Measurements from ENCODE around the gene RHOD. TPM values are rescaled to one million over a fixed set of nuclear protein-coding genes. Genes with fewer than 3 reads are reported as not detected.

RHOD gene
- total RNA-seq, 4 donors from 2014 or later: 27.8 to 85.2 (median 56.8) TPM

DNA sequence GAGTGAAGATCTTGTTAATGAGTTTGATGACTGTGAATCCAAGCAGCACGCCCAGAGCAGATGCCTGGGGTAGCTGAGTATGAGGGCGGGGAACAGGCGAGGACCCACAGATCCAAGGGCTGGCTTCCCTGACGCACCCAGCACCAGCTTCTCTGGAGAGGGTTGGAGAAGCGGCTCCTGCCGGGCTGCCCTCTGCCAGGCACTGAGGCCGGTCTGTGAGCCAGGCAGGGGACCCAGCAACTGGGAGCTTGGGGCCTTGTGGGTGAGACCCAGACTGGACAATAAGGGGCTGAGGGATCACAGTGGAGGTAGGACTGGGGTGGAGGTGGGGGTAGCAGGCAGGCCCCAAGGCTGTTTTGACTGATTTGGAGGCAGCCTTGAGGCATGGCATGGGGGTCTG is 42.3 kb upstream of the RHOD start:
- TF ChIP-seq POLR2A (IDR thresholded peaks at IDR 0.05): no peak
- TF ChIP-seq, protein P1, sequence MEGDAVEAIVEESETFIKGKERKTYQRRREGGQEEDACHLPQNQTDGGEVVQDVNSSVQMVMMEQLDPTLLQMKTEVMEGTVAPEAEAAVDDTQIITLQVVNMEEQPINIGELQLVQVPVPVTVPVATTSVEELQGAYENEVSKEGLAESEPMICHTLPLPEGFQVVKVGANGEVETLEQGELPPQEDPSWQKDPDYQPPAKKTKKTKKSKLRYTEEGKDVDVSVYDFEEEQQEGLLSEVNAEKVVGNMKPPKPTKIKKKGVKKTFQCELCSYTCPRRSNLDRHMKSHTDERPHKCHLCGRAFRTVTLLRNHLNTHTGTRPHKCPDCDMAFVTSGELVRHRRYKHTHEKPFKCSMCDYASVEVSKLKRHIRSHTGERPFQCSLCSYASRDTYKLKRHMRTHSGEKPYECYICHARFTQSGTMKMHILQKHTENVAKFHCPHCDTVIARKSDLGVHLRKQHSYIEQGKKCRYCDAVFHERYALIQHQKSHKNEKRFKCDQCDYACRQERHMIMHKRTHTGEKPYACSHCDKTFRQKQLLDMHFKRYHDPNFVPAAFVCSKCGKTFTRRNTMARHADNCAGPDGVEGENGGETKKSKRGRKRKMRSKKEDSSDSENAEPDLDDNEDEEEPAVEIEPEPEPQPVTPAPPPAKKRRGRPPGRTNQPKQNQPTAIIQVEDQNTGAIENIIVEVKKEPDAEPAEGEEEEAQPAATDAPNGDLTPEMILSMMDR (IDR thresholded peaks at IDR 0.05): no peak
- WGBS, 2 donors: 93 to 94% methylated on average over 3 to 5 of the region's 7 CpGs
- Histone ChIP-seq H3K4me3 (replicated peaks in 1 of 3) (no peak overlapping the region), H3K4me1 (no peaks in the 10 kb centered on the region), H3K36me3 (no peaks in the 10 kb centered on the region), H3K27me3 (no peaks in the 10 kb centered on the region), H3K27ac (no peak overlapping the region), H3K9me3 (no peaks in the 10 kb centered on the region)
- intact Hi-C loops (cut with DNase I): no loop called here
- DNase-seq: no peak

GRCh38 chr11:67015048-67015447 is 41.6 kb upstream of the RHOD start:
- H3K36me3 ChIP-seq: no peaks in the 10 kb centered on the region
- no peak overlapping the region for H3K4me3 ChIP-seq (replicated peaks in 1 of 3)
- intact Hi-C loops (cut with DNase I): no loop called here

DNA sequence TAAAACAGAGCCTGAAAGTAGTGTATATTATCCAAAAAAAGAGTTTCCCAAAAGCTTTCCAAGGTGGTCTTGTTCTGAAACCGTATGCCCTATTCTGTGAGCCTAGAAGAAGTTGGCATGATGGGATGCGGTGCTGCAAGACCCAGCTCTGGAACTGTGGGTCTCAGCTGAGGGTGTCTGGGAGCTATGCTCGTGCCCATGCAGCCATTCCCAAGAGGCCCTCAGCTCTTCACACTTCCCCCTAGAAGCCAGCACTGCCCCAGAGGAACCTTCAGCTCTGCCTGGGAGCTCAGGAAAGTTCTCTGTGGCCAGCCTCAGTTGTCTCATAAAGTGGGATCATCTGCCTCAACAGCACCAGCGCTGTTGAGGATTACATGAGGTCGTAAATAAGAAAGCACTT is 40.1 kb upstream of the RHOD start:
- intact Hi-C loops (cut with DNase I): no loop called here
- WGBS, 2 donors: 81 to 90% methylated on average over 5 of the region's 5 CpGs
- H3K9me3 ChIP-seq: no peaks in the 10 kb centered on the region

More at GRCh38 chr11:67015048-67015447, 41.6 kb upstream of the RHOD start:
- TF ChIP-seq, protein P1 (IDR thresholded peaks at IDR 0.05): no peak
- no peak for TF ChIP-seq POLR2A (IDR thresholded peaks at IDR 0.05)
- H3K27ac ChIP-seq: no peak overlapping the region
- 69 to 78% methylated on average over 8 of the region's 8 CpGs for WGBS, 2 donors
- no peaks in the 10 kb centered on the region for H3K4me1 ChIP-seq
- no peaks in the 10 kb centered on the region for H3K27me3 ChIP-seq
- no peaks in the 10 kb centered on the region for H3K9me3 ChIP-seq
- no peak for DNase-seq

GRCh38 chr11:67020949-67021348 is 35.7 kb upstream of the RHOD start:
- WGBS, 2 donors: 95% methylated on average over 6 of the region's 6 CpGs
- H3K4me1 ChIP-seq: peaks cover 4 to 16% of the 10 kb centered on the region in 2 donors
- no peak for DNase-seq
- intact Hi-C loops (cut with DNase I): no loop called here
- no peak overlapping the region for H3K27ac ChIP-seq
- no peaks in the 10 kb centered on the region for H3K27me3 ChIP-seq
- TF ChIP-seq, protein P1 (IDR thresholded peaks at IDR 0.05): no peak
- no peak for TF ChIP-seq POLR2A (IDR thresholded peaks at IDR 0.05)
- no peaks in the 10 kb centered on the region for H3K9me3 ChIP-seq
- H3K36me3 ChIP-seq: no peaks in the 10 kb centered on the region
- H3K4me3 ChIP-seq (replicated peaks in 1 of 3): no peak overlapping the region

More for the DNA sequence above, 40.1 kb upstream of the RHOD start:
- no peak for DNase-seq
- no peaks in the 10 kb centered on the region for H3K27me3 ChIP-seq
- no peaks in the 10 kb centered on the region for H3K4me1 ChIP-seq
- TF ChIP-seq, protein P1 (IDR thresholded peaks at IDR 0.05): no peak
- TF ChIP-seq POLR2A (IDR thresholded peaks at IDR 0.05): no peak
- no peak overlapping the region for H3K4me3 ChIP-seq (replicated peaks in 1 of 3)
- H3K27ac ChIP-seq: no peak overlapping the region
- H3K36me3 ChIP-seq: no peaks in the 10 kb centered on the region

- no peak for TF ChIP-seq POLR2A (IDR thresholded peaks at IDR 0.05)
- TF ChIP-seq, protein P1 (IDR thresholded peaks at IDR 0.05): no peak
- Histone ChIP-seq H3K4me1 (peaks cover 4 to 16% of the 10 kb centered on the region in 2 donors), H3K27me3 (no peaks in the 10 kb centered on the region), H3K27ac (no peak overlapping the region), H3K9me3 (no peaks in the 10 kb centered on the region), H3K36me3 (no peaks in the 10 kb centered on the region), H3K4me3 (replicated peaks in 1 of 3) (peak overlapping the region in 1 of 3 donors; percentile 21)
- WGBS, 2 donors: 17 to 35% methylated on average over 19 to 20 of the region's 20 CpGs
- DNase-seq: peak in 1 of 2 donors; percentile 22
- intact Hi-C loops (cut with DNase I): no loop called here
These were observed 34.2 kb upstream of the RHOD start for GRCh38 chr11:67022341-67022933.
